Measurements from ENCODE around the gene ZFAND3. TPM values are rescaled to one million over a fixed set of nuclear protein-coding genes. Genes with fewer than 3 reads are reported as not detected.

Gene ZFAND3
- polyA plus RNA-seq, 1 of the 3 experiments (the other 2 are of a cell fraction): 16.7 TPM

DNA sequence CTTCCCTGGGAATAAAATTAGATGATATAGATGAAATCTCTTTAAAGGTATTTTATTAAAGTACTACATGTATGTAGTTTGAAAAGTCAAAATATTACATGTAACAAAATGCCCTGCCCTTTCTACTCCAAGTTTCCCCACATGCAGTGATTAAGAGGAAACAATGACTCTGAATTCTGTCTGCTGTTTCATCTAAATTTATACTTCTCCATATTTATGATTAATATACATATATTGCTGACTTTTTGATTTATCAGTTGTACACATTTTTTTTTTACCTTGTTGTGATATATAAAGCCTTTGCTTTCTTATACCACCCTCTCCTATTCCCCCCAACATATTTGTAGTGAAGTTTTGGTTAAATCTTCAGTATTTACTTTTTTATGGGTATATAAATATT, 127.9 kb downstream of the ZFAND3 start:
- Histone ChIP-seq H3K4me3 (ENCODE audit: low read depth in 2 of 2, low read length in 1 of 2) (no peak overlapping the region), H3F3A (replicated peaks; ENCODE audit: insufficient read depth) (no peaks in the 10 kb centered on the region), H3K4me1 (ENCODE audit: control insufficient read depth in 1 of 2, insufficient read depth in 2 of 2, low read depth in 1 of 2, low read length in 1 of 2) (peaks cover 0 to 3% of the 10 kb centered on the region in 2 experiments; a peak in 1 of 4 replicates), H3K27ac (ENCODE audit: low read depth in 2 of 2, low read length in 1 of 2) (no peak overlapping the region), H3K4me2 (no peak overlapping the region), H3K79me2 (ENCODE audit: insufficient read depth) (peaks cover 95% of the 10 kb centered on the region), H3K9me2 (no peaks in the 10 kb centered on the region), H3K9me3 (no peaks in the 10 kb centered on the region), H2AFZ (ENCODE audit: low read depth) (no peak overlapping the region), H3K9ac (no peak overlapping the region), H3K27me3 (ENCODE audit: insufficient read depth) (no peaks in the 10 kb centered on the region), H3K36me3 (replicated peaks in 1 of 2; ENCODE audit: control insufficient read depth in 1 of 2, insufficient read depth in 2 of 2, low read length in 1 of 2) (peaks cover 0 to 6% of the 10 kb centered on the region in 2 experiments), H4K20me1 (ENCODE audit: insufficient read depth) (peaks cover 96% of the 10 kb centered on the region)
- POLR2A ChIA-PET: no interaction called here
- DNase-seq: no peak
- CTCF ChIA-PET: interaction anchor here (1.2 kb wide), 1 partner anchor 11 kb away, joined by 3 read pairs; no protein-coding TSS in a partner anchor
- TF ChIP-seq, protein P1, sequence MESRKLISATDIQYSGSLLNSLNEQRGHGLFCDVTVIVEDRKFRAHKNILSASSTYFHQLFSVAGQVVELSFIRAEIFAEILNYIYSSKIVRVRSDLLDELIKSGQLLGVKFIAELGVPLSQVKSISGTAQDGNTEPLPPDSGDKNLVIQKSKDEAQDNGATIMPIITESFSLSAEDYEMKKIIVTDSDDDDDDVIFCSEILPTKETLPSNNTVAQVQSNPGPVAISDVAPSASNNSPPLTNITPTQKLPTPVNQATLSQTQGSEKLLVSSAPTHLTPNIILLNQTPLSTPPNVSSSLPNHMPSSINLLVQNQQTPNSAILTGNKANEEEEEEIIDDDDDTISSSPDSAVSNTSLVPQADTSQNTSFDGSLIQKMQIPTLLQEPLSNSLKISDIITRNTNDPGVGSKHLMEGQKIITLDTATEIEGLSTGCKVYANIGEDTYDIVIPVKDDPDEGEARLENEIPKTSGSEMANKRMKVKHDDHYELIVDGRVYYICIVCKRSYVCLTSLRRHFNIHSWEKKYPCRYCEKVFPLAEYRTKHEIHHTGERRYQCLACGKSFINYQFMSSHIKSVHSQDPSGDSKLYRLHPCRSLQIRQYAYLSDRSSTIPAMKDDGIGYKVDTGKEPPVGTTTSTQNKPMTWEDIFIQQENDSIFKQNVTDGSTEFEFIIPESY (IDR thresholded peaks at IDR 0.05; ENCODE audit: borderline replicate concordance, low read depth): no peak
- TF ChIP-seq, protein P2, sequence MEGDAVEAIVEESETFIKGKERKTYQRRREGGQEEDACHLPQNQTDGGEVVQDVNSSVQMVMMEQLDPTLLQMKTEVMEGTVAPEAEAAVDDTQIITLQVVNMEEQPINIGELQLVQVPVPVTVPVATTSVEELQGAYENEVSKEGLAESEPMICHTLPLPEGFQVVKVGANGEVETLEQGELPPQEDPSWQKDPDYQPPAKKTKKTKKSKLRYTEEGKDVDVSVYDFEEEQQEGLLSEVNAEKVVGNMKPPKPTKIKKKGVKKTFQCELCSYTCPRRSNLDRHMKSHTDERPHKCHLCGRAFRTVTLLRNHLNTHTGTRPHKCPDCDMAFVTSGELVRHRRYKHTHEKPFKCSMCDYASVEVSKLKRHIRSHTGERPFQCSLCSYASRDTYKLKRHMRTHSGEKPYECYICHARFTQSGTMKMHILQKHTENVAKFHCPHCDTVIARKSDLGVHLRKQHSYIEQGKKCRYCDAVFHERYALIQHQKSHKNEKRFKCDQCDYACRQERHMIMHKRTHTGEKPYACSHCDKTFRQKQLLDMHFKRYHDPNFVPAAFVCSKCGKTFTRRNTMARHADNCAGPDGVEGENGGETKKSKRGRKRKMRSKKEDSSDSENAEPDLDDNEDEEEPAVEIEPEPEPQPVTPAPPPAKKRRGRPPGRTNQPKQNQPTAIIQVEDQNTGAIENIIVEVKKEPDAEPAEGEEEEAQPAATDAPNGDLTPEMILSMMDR (IDR thresholded peaks at IDR 0.05): no peak
- TF ChIP-seq, protein P3, sequence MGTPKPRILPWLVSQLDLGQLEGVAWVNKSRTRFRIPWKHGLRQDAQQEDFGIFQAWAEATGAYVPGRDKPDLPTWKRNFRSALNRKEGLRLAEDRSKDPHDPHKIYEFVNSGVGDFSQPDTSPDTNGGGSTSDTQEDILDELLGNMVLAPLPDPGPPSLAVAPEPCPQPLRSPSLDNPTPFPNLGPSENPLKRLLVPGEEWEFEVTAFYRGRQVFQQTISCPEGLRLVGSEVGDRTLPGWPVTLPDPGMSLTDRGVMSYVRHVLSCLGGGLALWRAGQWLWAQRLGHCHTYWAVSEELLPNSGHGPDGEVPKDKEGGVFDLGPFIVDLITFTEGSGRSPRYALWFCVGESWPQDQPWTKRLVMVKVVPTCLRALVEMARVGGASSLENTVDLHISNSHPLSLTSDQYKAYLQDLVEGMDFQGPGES (IDR thresholded peaks at IDR 0.05; ENCODE audit: low read depth, low read length): no peak
- TF ChIP-seq RCOR1 (IDR thresholded peaks at IDR 0.05; ENCODE audit: low read length) (no peak), NFIC (IDR thresholded peaks at IDR 0.05; ENCODE audit: borderline replicate concordance) (no peak), FOXM1 (IDR thresholded peaks at IDR 0.05; ENCODE audit: low read depth) (no peak), EZH2phosphoT487 (IDR thresholded peaks at IDR 0.05; ENCODE audit: borderline replicate concordance, low read depth) (no peak), TCF12 (IDR thresholded peaks at IDR 0.05) (no peak), FOXJ3 (CRISPR knock-in tag; IDR thresholded peaks at IDR 0.05) (no peak), MXI1 (IDR thresholded peaks at IDR 0.05; ENCODE audit: low read depth, low read length) (no peak), RAD21 (IDR thresholded peaks at IDR 0.05; ENCODE audit: low read length) (no peak), POLR2AphosphoS5 (IDR thresholded peaks at IDR 0.05; ENCODE audit: low read depth, low read length) (no peak), RXRA (IDR thresholded peaks at IDR 0.05; ENCODE audit: borderline replicate concordance, low read depth) (no peak), FOSL2 (IDR thresholded peaks at IDR 0.05; ENCODE audit: borderline replicate concordance, low read depth) (no peak), RFX5 (IDR thresholded peaks at IDR 0.05; ENCODE audit: low read length) (no peak), SIN3A (IDR thresholded peaks at IDR 0.05; ENCODE audit: borderline replicate concordance, low read depth, low read length) (no peak), GATA2 (CRISPR knock-in tag; IDR thresholded peaks at IDR 0.05) (no peak)
- TF ChIP-seq, protein P4, sequence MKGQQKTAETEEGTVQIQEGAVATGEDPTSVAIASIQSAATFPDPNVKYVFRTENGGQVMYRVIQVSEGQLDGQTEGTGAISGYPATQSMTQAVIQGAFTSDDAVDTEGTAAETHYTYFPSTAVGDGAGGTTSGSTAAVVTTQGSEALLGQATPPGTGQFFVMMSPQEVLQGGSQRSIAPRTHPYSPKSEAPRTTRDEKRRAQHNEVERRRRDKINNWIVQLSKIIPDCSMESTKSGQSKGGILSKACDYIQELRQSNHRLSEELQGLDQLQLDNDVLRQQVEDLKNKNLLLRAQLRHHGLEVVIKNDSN (IDR thresholded peaks at IDR 0.05; ENCODE audit: borderline replicate concordance, low read depth): no peak
- TF ChIP-seq, protein P5, sequence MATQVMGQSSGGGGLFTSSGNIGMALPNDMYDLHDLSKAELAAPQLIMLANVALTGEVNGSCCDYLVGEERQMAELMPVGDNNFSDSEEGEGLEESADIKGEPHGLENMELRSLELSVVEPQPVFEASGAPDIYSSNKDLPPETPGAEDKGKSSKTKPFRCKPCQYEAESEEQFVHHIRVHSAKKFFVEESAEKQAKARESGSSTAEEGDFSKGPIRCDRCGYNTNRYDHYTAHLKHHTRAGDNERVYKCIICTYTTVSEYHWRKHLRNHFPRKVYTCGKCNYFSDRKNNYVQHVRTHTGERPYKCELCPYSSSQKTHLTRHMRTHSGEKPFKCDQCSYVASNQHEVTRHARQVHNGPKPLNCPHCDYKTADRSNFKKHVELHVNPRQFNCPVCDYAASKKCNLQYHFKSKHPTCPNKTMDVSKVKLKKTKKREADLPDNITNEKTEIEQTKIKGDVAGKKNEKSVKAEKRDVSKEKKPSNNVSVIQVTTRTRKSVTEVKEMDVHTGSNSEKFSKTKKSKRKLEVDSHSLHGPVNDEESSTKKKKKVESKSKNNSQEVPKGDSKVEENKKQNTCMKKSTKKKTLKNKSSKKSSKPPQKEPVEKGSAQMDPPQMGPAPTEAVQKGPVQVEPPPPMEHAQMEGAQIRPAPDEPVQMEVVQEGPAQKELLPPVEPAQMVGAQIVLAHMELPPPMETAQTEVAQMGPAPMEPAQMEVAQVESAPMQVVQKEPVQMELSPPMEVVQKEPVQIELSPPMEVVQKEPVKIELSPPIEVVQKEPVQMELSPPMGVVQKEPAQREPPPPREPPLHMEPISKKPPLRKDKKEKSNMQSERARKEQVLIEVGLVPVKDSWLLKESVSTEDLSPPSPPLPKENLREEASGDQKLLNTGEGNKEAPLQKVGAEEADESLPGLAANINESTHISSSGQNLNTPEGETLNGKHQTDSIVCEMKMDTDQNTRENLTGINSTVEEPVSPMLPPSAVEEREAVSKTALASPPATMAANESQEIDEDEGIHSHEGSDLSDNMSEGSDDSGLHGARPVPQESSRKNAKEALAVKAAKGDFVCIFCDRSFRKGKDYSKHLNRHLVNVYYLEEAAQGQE (IDR thresholded peaks at IDR 0.05; ENCODE audit: low read depth, low read length): no peak
- TF ChIP-seq, protein P6, sequence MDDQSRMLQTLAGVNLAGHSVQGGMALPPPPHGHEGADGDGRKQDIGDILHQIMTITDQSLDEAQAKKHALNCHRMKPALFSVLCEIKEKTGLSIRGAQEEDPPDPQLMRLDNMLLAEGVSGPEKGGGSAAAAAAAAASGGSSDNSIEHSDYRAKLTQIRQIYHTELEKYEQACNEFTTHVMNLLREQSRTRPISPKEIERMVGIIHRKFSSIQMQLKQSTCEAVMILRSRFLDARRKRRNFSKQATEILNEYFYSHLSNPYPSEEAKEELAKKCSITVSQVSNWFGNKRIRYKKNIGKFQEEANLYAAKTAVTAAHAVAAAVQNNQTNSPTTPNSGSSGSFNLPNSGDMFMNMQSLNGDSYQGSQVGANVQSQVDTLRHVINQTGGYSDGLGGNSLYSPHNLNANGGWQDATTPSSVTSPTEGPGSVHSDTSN (IDR thresholded peaks at IDR 0.05): no peak

All from SK-N-SH (cell line).